ENCODE measurements around the gene FAM210B. TPM values are rescaled to one million over a fixed set of nuclear protein-coding genes. Genes with fewer than 3 reads are reported as not detected.

Gene FAM210B
- total and polyA plus RNA-seq, 10 donors: 9.4 to 48.4 (median 27.9) TPM

GRCh38 chr20:56342783-56343182 is 16.0 kb upstream of the FAM210B start:
- intact Hi-C loops (cut with DNase I; ENCODE audit: low total_unique reads): no loop called here
- Histone ChIP-seq H3K9me3 (no peaks in the 10 kb centered on the region), H3K4me3 (no peak overlapping the region), H3K27me3 (replicated peaks in 1 of 7) (peaks cover 0 to 84% (median 28%) of the 10 kb centered on the region in 7 donors), H3K27ac (no peak overlapping the region), H3K4me1 (peaks cover 0 to 10% (median 7%) of the 10 kb centered on the region in 6 donors), H3K36me3 (no peaks in the 10 kb centered on the region)
- TF ChIP-seq CTCF (IDR thresholded peaks at IDR 0.05 in 8 of 11, conservative IDR thresholded peaks at IDR 0.05 in 3 of 11) (no peak), POLR2AphosphoS5 (IDR thresholded peaks at IDR 0.05) (no peak), POLR2A (IDR thresholded peaks at IDR 0.05) (no peak)
- 85 to 90% (median 88%) methylated on average over 3 of the region's 3 CpGs for WGBS, 5 donors
- no peak for DNase-seq

DNA sequence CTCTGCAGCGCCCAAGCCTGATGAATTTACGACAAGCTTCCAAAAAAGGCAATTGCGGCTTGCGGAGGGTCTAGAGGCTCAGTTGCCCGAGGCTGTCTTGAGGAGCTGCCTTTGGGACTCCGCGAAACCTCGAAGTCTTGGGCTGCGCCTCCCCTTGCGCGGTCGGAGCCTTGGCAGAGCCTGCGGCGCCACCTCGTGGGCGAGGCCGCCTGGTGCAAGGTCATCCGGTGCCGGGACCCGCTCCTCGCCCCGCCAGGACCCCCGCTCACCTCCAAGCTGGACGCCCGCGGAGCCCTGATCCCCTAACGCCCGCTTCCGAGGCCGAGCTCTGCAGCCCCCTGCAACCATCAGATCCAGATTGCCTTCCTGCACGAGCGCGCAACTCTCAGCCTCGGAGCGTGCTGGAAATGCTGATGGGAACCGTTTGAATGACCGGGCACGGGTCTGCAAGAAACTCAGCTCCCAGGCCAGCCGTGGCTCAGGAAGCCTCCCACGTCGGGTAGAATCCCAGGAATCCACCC is 14.9 kb upstream of the FAM210B start:
- no peaks in the 10 kb centered on the region for H3K36me3 ChIP-seq
- H3K9me3 ChIP-seq: no peaks in the 10 kb centered on the region
- TF ChIP-seq POLR2A (IDR thresholded peaks at IDR 0.05) (no peak), CTCF (IDR thresholded peaks at IDR 0.05 in 8 of 11, conservative IDR thresholded peaks at IDR 0.05 in 3 of 11) (peak in 7 of 11 experiments; percentile 13 to 56 (median 48)), POLR2AphosphoS5 (IDR thresholded peaks at IDR 0.05) (no peak)
- H3K4me3 ChIP-seq: peak overlapping the region in 1 of 8 donors; percentile 27
- 4 to 6% (median 6%) methylated on average over 25 to 41 of the region's 41 CpGs for WGBS, 5 donors
- H3K4me1 ChIP-seq: peaks cover 0 to 10% (median 7%) of the 10 kb centered on the region in 6 donors
- DNase-seq: peak; percentile 79
- no peak overlapping the region for H3K27ac ChIP-seq
- H3K27me3 ChIP-seq (replicated peaks in 1 of 7): peaks cover 0 to 83% (median 34%) of the 10 kb centered on the region in 7 donors
- intact Hi-C loops (cut with DNase I; ENCODE audit: low total_unique reads): no loop called here

- intact Hi-C loops (cut with DNase I; ENCODE audit: low total_unique reads): no loop called here
- Histone ChIP-seq H3K36me3 (no peaks in the 10 kb centered on the region), H3K9me3 (no peaks in the 10 kb centered on the region), H3K4me3 (no peak overlapping the region), H3K27ac (no peak overlapping the region), H3K4me1 (peaks cover 0 to 10% (median 7%) of the 10 kb centered on the region in 6 donors), H3K27me3 (replicated peaks in 1 of 7) (peaks cover 0 to 86% (median 34%) of the 10 kb centered on the region in 7 donors)
- DNase-seq: no peak
- 81 to 86% (median 82%) methylated on average over 8 of the region's 8 CpGs for WGBS, 5 donors
- TF ChIP-seq POLR2A (IDR thresholded peaks at IDR 0.05) (no peak), POLR2AphosphoS5 (IDR thresholded peaks at IDR 0.05) (no peak), CTCF (IDR thresholded peaks at IDR 0.05 in 8 of 11, conservative IDR thresholded peaks at IDR 0.05 in 3 of 11) (no peak)
Observed at GRCh38 chr20:56345911-56346310, 12.9 kb upstream of the FAM210B start.

DNA sequence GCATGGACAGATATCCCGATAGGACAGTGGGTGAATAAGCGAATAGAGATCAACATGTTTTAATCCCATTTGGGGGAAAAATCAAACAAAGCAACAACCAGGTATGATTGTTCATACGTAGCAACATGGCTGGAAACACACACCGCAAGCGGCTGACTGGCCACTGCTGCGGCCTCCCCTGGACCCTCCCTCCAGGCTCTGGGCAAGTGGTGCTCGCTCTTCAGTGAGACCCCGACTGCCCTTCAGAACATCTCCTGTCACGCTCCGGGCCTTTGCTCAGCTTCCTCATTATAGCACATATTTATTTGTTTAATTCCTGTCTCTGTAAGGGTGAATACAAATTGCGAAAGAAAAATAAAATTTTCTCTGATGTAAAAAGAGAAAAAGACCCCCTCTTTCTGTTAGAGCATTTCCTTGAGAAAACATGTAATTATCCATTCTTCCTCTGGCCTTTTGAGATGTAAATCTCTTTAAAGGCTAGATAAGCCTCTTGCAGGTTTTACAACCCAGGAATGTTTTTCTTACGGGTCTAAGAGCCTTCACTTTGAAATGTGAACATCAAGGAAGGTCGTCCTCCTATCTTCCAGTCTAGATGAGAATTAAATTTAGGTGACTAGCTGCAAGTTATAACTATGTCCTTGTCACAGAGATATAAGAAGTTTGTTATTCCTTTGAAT is 11.0 kb upstream of the FAM210B start:
- Histone ChIP-seq H3K4me1 (peaks cover 0 to 10% (median 7%) of the 10 kb centered on the region in 6 donors), H3K36me3 (no peaks in the 10 kb centered on the region), H3K27ac (no peak overlapping the region), H3K9me3 (no peaks in the 10 kb centered on the region), H3K27me3 (replicated peaks in 1 of 7) (peaks cover 0 to 75% (median 25%) of the 10 kb centered on the region in 7 donors), H3K4me3 (no peak overlapping the region)
- no peak for DNase-seq
- TF ChIP-seq POLR2AphosphoS5 (IDR thresholded peaks at IDR 0.05) (no peak), CTCF (IDR thresholded peaks at IDR 0.05 in 8 of 11, conservative IDR thresholded peaks at IDR 0.05 in 3 of 11) (no peak)
- WGBS, 5 donors: 40 to 55% (median 48%) methylated on average over 13 of the region's 13 CpGs
- intact Hi-C loops (cut with DNase I; ENCODE audit: low total_unique reads): no loop called here
